ENCODE measurements around the gene KPTN.

Gene KPTN

GRCh38 chr19:47481460-47482052 lies 2.5 kb downstream of the KPTN start:
- no peak for DNase-seq
- H3K4me3 ChIP-seq (ENCODE audit: low read depth, low read length) = no peak overlapping the region

GRCh38 chr19:47480658-47481057 lies 3.4 kb downstream of the KPTN start:
- Histone ChIP-seq H3K27ac (no peak overlapping the region), H3K27me3 (replicated peaks) (no peaks in the 10 kb centered on the region), H3K4me3 (ENCODE audit: low read depth, low read length) (no peak overlapping the region), H3K36me3 (replicated peaks) (no peaks in the 10 kb centered on the region)
- TF ChIP-seq CTCF (IDR thresholded peaks at IDR 0.05; ENCODE audit: low read depth, low read length, missing control alignments) = no peak
- in situ Hi-C loops (cut with HindIII; ENCODE audit: low pct_ligation_motif_present, low sequenced_read_pairs) = no loop called here
- DNase-seq = no peak

More at GRCh38 chr19:47481460-47482052, 2.5 kb downstream of the KPTN start:
- H3K36me3 ChIP-seq (replicated peaks) = no peaks in the 10 kb centered on the region
- no peaks in the 10 kb centered on the region for H3K27me3 ChIP-seq (replicated peaks)
- no peak for TF ChIP-seq CTCF (IDR thresholded peaks at IDR 0.05; ENCODE audit: low read depth, low read length, missing control alignments)
- H3K27ac ChIP-seq = no peak overlapping the region
- in situ Hi-C loops (cut with HindIII; ENCODE audit: low pct_ligation_motif_present, low sequenced_read_pairs) = no loop called here

- H3K27ac ChIP-seq = no peak overlapping the region
- H3K27me3 ChIP-seq (replicated peaks) = no peaks in the 10 kb centered on the region
- peak overlapping the region; percentile 26 for H3K4me3 ChIP-seq (ENCODE audit: low read depth, low read length)
- in situ Hi-C loops (cut with HindIII; ENCODE audit: low pct_ligation_motif_present, low sequenced_read_pairs) = no loop called here
- no peak for TF ChIP-seq CTCF (IDR thresholded peaks at IDR 0.05; ENCODE audit: low read depth, low read length, missing control alignments)
- DNase-seq = no peak
- no peaks in the 10 kb centered on the region for H3K36me3 ChIP-seq (replicated peaks)
Measured at GRCh38 chr19:47479701-47480503, 4.1 kb downstream of the KPTN start.

- in situ Hi-C loops (cut with HindIII; ENCODE audit: low pct_ligation_motif_present, low sequenced_read_pairs) = no loop called here
- no peak overlapping the region for H3K27ac ChIP-seq
- H3K4me3 ChIP-seq (ENCODE audit: low read depth, low read length) = no peak overlapping the region
- no peak for TF ChIP-seq CTCF (IDR thresholded peaks at IDR 0.05; ENCODE audit: low read depth, low read length, missing control alignments)
- no peaks in the 10 kb centered on the region for H3K36me3 ChIP-seq (replicated peaks)
- peaks cover 5% of the 10 kb centered on the region for H3K27me3 ChIP-seq (replicated peaks)
- no peak for DNase-seq
Measured at GRCh38 chr19:47476438-47476972, 7.5 kb downstream of the KPTN start.

- no peak for TF ChIP-seq CTCF (IDR thresholded peaks at IDR 0.05; ENCODE audit: low read depth, low read length, missing control alignments)
Measured at GRCh38 chr19:47475465-47475864, 8.6 kb downstream of the KPTN start.

More at GRCh38 chr19:47475465-47475864, 8.6 kb downstream of the KPTN start:
- no peak overlapping the region for H3K4me3 ChIP-seq (ENCODE audit: low read depth, low read length)
- no peaks in the 10 kb centered on the region for H3K36me3 ChIP-seq (replicated peaks)
- no peak overlapping the region for H3K27ac ChIP-seq
- no peak for DNase-seq
- peaks cover 15% of the 10 kb centered on the region for H3K27me3 ChIP-seq (replicated peaks)
- in situ Hi-C loops (cut with HindIII; ENCODE audit: low pct_ligation_motif_present, low sequenced_read_pairs) = no loop called here
